ENCODE results near the gene BRMS1. TPM values are rescaled to one million over a fixed set of nuclear protein-coding genes. Genes with fewer than 3 reads are reported as not detected.

Gene BRMS1
- total and polyA plus RNA-seq, 10 of the 15 experiments (the other 5 are each of a cell fraction or from before 2014, with no cell fraction given): 2.1 to 85.3 (median 48.5) TPM

DNA sequence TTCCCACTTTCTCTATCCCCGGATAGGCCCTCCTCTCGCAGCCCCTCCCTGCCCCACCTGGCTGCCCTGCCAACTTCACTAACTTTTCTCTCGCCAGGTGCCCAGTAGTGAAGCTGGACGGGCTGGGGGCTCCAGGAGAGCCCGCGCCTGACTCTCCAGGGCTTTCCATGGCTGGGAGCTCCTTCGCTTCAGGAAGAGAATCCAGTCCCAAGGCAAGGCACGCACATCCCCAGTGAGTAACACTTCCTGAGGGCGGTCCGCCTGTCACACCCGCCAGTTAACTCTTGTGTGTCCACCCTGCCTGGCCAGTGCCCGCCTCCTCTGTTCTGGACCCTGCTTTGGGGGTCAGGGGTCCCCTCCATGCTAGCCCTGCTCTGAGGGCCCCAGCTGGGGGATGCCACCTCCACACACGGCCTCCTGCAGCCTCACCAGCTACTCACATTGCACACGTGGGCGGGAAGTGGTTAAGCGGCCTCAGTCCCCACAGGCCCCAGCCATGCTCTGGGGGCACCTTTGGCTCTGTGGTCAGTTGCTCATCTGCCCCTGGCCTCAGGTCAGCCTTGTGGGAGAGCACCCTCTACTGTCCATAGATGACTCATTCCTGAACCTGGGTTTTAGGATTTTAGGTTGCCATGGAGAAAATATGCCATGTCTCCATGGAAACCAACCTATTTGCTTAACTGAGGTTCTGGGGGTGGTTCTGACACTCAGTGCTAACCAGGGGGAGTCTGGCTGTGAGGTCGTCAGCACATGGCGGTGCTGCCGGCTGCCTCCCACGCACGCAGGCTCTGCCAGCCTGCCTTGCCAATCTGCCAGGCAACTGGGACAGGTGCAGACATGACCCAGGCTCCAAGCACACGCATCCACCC is 8.4 kb downstream of the BRMS1 start, which contains the start of gene RIN1 (continued):
- no peak for TF ChIP-seq CHD2 (IDR thresholded peaks at IDR 0.05; ENCODE audit: borderline replicate concordance, low read depth, low read length)
- no peak for TF ChIP-seq BCLAF1 (IDR thresholded peaks at IDR 0.05)
- TF ChIP-seq ZBED1 (IDR thresholded peaks at IDR 0.05; ENCODE audit: borderline replicate concordance): peak; percentile 35; the same call in 1 of the 2 replicates
- TF ChIP-seq, protein P1, sequence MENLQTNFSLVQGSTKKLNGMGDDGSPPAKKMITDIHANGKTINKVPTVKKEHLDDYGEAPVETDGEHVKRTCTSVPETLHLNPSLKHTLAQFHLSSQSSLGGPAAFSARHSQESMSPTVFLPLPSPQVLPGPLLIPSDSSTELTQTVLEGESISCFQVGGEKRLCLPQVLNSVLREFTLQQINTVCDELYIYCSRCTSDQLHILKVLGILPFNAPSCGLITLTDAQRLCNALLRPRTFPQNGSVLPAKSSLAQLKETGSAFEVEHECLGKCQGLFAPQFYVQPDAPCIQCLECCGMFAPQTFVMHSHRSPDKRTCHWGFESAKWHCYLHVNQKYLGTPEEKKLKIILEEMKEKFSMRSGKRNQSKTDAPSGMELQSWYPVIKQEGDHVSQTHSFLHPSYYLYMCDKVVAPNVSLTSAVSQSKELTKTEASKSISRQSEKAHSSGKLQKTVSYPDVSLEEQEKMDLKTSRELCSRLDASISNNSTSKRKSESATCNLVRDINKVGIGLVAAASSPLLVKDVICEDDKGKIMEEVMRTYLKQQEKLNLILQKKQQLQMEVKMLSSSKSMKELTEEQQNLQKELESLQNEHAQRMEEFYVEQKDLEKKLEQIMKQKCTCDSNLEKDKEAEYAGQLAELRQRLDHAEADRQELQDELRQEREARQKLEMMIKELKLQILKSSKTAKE (IDR thresholded peaks at IDR 0.05; ENCODE audit: low read depth, poor library complexity, severe bottlenecking): peak; percentile 70
- no peak for TF ChIP-seq CHD4 (IDR thresholded peaks at IDR 0.05)
- TF ChIP-seq CHD1 (IDR thresholded peaks at IDR 0.05; ENCODE audit: low read depth, low read length): no peak
- no peak for TF ChIP-seq SUPT20H (IDR thresholded peaks at IDR 0.05; ENCODE audit: borderline replicate concordance, control insufficient read depth, low read depth, low read length)

All from GM12878 (cell line).